NCI-H146 treated with DMSO at 0.1 percent for 48 hours (cell line): ENCODE results near the gene PI4KA.
"Not testable (repeated sequence)": the region's sequence is repeated elsewhere in the genome, so short reads cannot be mapped to it uniquely, and the experiment has no call there.

Source experiments
- DNase-seq: peaks from one replicate; lab custom pipeline; 2025; ENCODE audit not compliant: unreplicated experiment; lab: John Stamatoyannopoulos, UW

PI4KA gene

GRCh38 chr22:20779014-20779817 is 79.4 kb downstream of the PI4KA start:
- DNase-seq = no peak

GRCh38 chr22:20777420-20778177 is 81.0 kb downstream of the PI4KA start:
- DNase-seq = peak; percentile 66

- no peak for DNase-seq
Measured at GRCh38 chr22:20776624-20777405, 81.8 kb downstream of the PI4KA start.

- no peak for DNase-seq
Measured at GRCh38 chr22:20775342-20775895, 83.2 kb downstream of the PI4KA start.

GRCh38 chr22:20774882-20775281 is 83.7 kb downstream of the PI4KA start:
- DNase-seq = no peak

GRCh38 chr22:20773793-20774212 is 84.8 kb downstream of the PI4KA start, which contains the start of gene SERPIND1:
TSS of gene SERPIND1 (plus strand) at chr22:20774113. CDS start at chr22:20779313, 5,200 bp downstream.
- no peak for DNase-seq

- DNase-seq = no peak
Measured at GRCh38 chr22:20771918-20772625, 86.5 kb downstream of the PI4KA start.

GRCh38 chr22:20769496-20769826 is 89.2 kb downstream of the PI4KA start:
- DNase-seq = not testable (repeated sequence)

GRCh38 chr22:20766530-20766929 is 92.1 kb downstream of the PI4KA start:
- no peak for DNase-seq

- DNase-seq = no peak
Measured at GRCh38 chr22:20765938-20766337, 92.7 kb downstream of the PI4KA start.

- DNase-seq = no peak
Measured at GRCh38 chr22:20764729-20765128, 93.9 kb downstream of the PI4KA start.

- no peak for DNase-seq
Measured at GRCh38 chr22:20764471-20764720, 94.2 kb downstream of the PI4KA start.

GRCh38 chr22:20763630-20764470 is 94.8 kb downstream of the PI4KA start:
- no peak for DNase-seq

GRCh38 chr22:20762233-20762796 is 96.3 kb downstream of the PI4KA start:
- no peak for DNase-seq

- DNase-seq = no peak
Measured at GRCh38 chr22:20761536-20761935, 97.1 kb downstream of the PI4KA start.

GRCh38 chr22:20760084-20760483 is 98.5 kb downstream of the PI4KA start:
- DNase-seq = no peak

GRCh38 chr22:20758688-20759087 is 99.9 kb downstream of the PI4KA start:
- no peak for DNase-seq

- DNase-seq = no peak
Measured at GRCh38 chr22:20756846-20757245, 101.8 kb downstream of the PI4KA start.

- no peak for DNase-seq
Measured at GRCh38 chr22:20752873-20753272, 105.7 kb downstream of the PI4KA start.
